ENCODE data around the gene SYCP3. TPM values are rescaled to one million over a fixed set of nuclear protein-coding genes. Genes with fewer than 3 reads are reported as not detected.

Gene SYCP3
- total and polyA plus RNA-seq, 2 of the 13 experiments (the other 11 are each of a cell fraction or from before 2014, with no cell fraction given): not detected

- TF ChIP-seq MEIS2 (CRISPR knock-in tag; IDR thresholded peaks at IDR 0.05): no peak
- TF ChIP-seq ZBTB21 (CRISPR knock-in tag; IDR thresholded peaks at IDR 0.05): no peak
- no peak for TF ChIP-seq FOXO4 (CRISPR knock-in tag; conservative IDR thresholded peaks at IDR 0.05)
- no peak for TF ChIP-seq SRSF9 (IDR thresholded peaks at IDR 0.05; ENCODE audit: borderline replicate concordance, insufficient read depth, low read depth, low read length, poor library complexity, severe bottlenecking)
- no peak for TF ChIP-seq ZMAT5 (CRISPR knock-in tag; IDR thresholded peaks at IDR 0.05; ENCODE audit: borderline replicate concordance, low read depth)
- no peak for TF ChIP-seq RFX3 (CRISPR knock-in tag; IDR thresholded peaks at IDR 0.05)
- no peak for TF ChIP-seq ZNF605 (CRISPR knock-in tag; IDR thresholded peaks at IDR 0.05)
- TF ChIP-seq ZNF616 (CRISPR knock-in tag; IDR thresholded peaks at IDR 0.05; ENCODE audit: low read depth): no peak
- no peak for TF ChIP-seq ZNF275 (CRISPR knock-in tag; IDR thresholded peaks at IDR 0.05; ENCODE audit: borderline replicate concordance)
- TF ChIP-seq PHF21A (CRISPR knock-in tag; IDR thresholded peaks at IDR 0.05): no peak
- peak; percentile 42; the same call in 1 of the 2 replicates for TF ChIP-seq KDM5B (CRISPR knock-in tag; IDR thresholded peaks at IDR 0.05; ENCODE audit: borderline replicate concordance)
- TF ChIP-seq ZNF567 (CRISPR knock-in tag; IDR thresholded peaks at IDR 0.05; ENCODE audit: borderline replicate concordance): no peak
- TF ChIP-seq THRA (CRISPR knock-in tag; IDR thresholded peaks at IDR 0.05; ENCODE audit: borderline replicate concordance): no peak
- TF ChIP-seq ZBTB26 (CRISPR knock-in tag; IDR thresholded peaks at IDR 0.05; ENCODE audit: borderline replicate concordance): no peak
- TF ChIP-seq BRD4 (CRISPR knock-in tag; IDR thresholded peaks at IDR 0.05): no peak
- TF ChIP-seq MED8 (CRISPR knock-in tag; IDR thresholded peaks at IDR 0.05; ENCODE audit: insufficient replicate concordance): no peak
- TF ChIP-seq TIGD3 (CRISPR knock-in tag; IDR thresholded peaks at IDR 0.05; ENCODE audit: borderline replicate concordance): no peak
- no peak for TF ChIP-seq CHD4 (IDR thresholded peaks at IDR 0.05; ENCODE audit: borderline replicate concordance, low read length)
- no peak for TF ChIP-seq ZNF326 (CRISPR knock-in tag; IDR thresholded peaks at IDR 0.05; ENCODE audit: borderline replicate concordance)
- peak; percentile 84; the same call in 1 of the 2 replicates for TF ChIP-seq ZNF891 (CRISPR knock-in tag; IDR thresholded peaks at IDR 0.05)
- no peak for TF ChIP-seq CEBPG (CRISPR knock-in tag; IDR thresholded peaks at IDR 0.05)
- TF ChIP-seq XBP1 (CRISPR knock-in tag; IDR thresholded peaks at IDR 0.05): no peak
- no peak for TF ChIP-seq HMGA1 (CRISPR knock-in tag; conservative IDR thresholded peaks at IDR 0.05)
Measured at GRCh38 chr12:101697930-101698799, 41.1 kb downstream of the SYCP3 start (continued).
